Measurements from ENCODE around the gene MYO16. TPM values are rescaled to one million over a fixed set of nuclear protein-coding genes. Genes with fewer than 3 reads are reported as not detected.

The MYO16 gene
- total and polyA plus RNA-seq, 9 donors: under 0.01 to 0.37 (median 0.16) TPM; not detected in 2

DNA sequence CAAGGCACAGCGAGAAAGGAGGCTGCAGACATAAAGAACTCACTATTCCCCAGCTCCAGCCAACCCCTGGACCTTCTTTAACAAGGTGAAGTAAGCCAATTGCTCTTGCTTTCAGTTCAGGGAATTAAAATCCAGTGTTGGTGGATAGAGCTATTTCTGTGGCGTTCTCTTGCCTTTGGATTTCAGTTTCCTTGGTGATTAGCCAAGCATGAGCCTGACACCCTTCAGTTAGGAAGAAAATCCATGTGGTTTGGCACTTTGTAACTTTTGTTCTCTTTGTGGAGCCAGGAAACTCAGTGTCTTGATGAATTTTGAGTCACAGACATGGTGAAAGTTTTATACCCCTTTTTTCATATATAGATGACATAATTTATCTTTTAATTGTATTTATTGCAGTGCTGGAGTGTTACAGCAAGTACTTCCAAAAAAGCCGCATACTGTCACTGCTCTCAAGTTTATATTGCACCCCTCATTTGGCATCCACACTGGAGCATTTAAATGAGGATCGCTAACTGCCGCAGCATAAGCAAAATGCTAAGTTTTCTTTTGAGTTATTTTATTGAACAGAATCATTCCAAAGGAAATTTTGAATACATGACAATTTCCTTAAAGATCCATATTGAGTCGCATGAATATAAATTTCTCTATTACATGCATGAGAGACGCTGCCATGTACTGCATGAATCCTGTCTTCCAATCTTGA lies 406.8 kb downstream of the MYO16 start:
- no peak for DNase-seq
- Histone ChIP-seq H3K4me1 (ENCODE audit: insufficient read depth) (no peaks in the 10 kb centered on the region), H3K27ac (no peak overlapping the region), H3K9me3 (no peaks in the 10 kb centered on the region), H3K4me3 (no peak overlapping the region), H3K27me3 (no peaks in the 10 kb centered on the region), H3K36me3 (no peaks in the 10 kb centered on the region)
- TF ChIP-seq, protein P1, sequence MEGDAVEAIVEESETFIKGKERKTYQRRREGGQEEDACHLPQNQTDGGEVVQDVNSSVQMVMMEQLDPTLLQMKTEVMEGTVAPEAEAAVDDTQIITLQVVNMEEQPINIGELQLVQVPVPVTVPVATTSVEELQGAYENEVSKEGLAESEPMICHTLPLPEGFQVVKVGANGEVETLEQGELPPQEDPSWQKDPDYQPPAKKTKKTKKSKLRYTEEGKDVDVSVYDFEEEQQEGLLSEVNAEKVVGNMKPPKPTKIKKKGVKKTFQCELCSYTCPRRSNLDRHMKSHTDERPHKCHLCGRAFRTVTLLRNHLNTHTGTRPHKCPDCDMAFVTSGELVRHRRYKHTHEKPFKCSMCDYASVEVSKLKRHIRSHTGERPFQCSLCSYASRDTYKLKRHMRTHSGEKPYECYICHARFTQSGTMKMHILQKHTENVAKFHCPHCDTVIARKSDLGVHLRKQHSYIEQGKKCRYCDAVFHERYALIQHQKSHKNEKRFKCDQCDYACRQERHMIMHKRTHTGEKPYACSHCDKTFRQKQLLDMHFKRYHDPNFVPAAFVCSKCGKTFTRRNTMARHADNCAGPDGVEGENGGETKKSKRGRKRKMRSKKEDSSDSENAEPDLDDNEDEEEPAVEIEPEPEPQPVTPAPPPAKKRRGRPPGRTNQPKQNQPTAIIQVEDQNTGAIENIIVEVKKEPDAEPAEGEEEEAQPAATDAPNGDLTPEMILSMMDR (IDR thresholded peaks at IDR 0.05): no peak
- TF ChIP-seq POLR2A (IDR thresholded peaks at IDR 0.05) (no peak), EP300 (IDR thresholded peaks at IDR 0.05) (no peak)
- intact Hi-C loops (cut with DNase I): no loop called here
- WGBS, 3 donors: 83 to 87% (median 86%) methylated on average over 7 of the region's 7 CpGs

DNA sequence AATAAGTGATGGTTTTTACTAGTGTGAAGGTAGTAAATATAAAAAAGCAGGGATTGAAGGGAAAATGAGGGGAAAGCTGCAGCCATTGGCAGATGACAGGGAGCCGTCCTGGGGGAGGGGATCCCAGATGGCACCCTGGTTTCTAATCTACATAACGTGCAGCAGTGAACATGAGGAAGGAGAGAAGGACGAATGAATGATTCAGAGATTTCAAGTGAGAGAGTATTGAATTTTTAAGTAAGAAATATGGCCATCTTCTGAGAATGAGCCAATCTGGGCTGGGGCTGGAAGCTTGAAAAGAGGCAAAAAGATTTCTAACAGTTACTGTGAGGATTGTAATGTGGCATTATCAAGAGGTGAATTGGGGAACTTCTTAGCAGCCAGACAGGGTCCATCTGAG lies 414.2 kb downstream of the MYO16 start:
- no peaks in the 10 kb centered on the region for H3K27me3 ChIP-seq
- no peaks in the 10 kb centered on the region for H3K9me3 ChIP-seq
- no peak overlapping the region for H3K4me3 ChIP-seq
- intact Hi-C loops (cut with DNase I): no loop called here
- 73 to 76% (median 75%) methylated on average over 3 of the region's 3 CpGs for WGBS, 3 donors
- no peak for DNase-seq
- H3K36me3 ChIP-seq: no peaks in the 10 kb centered on the region
- H3K27ac ChIP-seq: no peak overlapping the region
- no peaks in the 10 kb centered on the region for H3K4me1 ChIP-seq (ENCODE audit: insufficient read depth)
- TF ChIP-seq, protein P1 (IDR thresholded peaks at IDR 0.05): no peak
- TF ChIP-seq POLR2A (IDR thresholded peaks at IDR 0.05) (no peak), EP300 (IDR thresholded peaks at IDR 0.05) (no peak)

DNA sequence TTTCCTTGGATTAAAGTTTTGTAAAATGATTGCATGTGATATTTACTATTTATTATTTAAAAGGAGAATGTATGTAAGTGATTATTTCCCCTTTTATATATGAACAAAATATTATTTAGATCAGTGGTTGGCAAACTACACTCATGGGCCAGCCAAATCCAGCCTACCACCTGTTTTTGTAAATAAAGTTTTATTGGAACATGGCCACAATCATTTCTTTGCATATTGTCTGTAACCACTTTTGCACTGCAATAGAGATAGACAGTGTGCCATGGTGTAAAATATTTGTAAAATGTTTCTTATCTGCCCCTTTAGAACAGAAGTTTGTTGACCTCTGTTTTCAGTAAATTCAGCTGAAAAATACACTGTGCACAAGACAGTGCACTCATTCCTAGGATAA lies 426.4 kb downstream of the MYO16 start:
- no peaks in the 10 kb centered on the region for H3K9me3 ChIP-seq
- no peaks in the 10 kb centered on the region for H3K4me1 ChIP-seq (ENCODE audit: insufficient read depth)
- H3K36me3 ChIP-seq: no peaks in the 10 kb centered on the region
- no peak for DNase-seq
- TF ChIP-seq POLR2A (IDR thresholded peaks at IDR 0.05): no peak
- TF ChIP-seq, protein P1 (IDR thresholded peaks at IDR 0.05): no peak
- no peak for TF ChIP-seq EP300 (IDR thresholded peaks at IDR 0.05)
- H3K4me3 ChIP-seq: no peak overlapping the region
- intact Hi-C loops (cut with DNase I): no loop called here
- no peaks in the 10 kb centered on the region for H3K27me3 ChIP-seq
- H3K27ac ChIP-seq: no peak overlapping the region

DNA sequence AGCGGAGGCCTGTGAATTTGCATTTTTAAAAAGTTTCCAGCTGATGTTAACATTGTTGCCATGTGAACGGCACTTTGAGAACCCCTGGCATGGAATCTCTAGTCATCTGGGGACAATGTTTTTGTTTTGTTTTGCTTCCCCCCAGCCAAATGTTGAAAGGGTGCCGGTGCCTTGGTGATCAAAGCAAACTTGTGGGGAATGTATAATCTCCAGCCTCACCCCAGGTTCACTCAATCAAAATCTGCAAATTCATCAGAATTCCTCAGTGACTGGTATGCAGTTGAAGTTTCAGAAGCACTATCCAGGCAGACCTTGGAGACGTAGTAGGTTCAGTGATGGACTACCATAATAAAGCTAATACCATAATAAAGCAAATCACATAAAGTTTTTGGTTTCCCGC lies 428.7 kb downstream of the MYO16 start:
- Histone ChIP-seq H3K4me1 (ENCODE audit: insufficient read depth) (no peaks in the 10 kb centered on the region), H3K4me3 (no peak overlapping the region), H3K36me3 (no peaks in the 10 kb centered on the region), H3K9me3 (no peaks in the 10 kb centered on the region), H3K27ac (no peak overlapping the region), H3K27me3 (no peaks in the 10 kb centered on the region)
- 66 to 71% (median 67%) methylated on average over 5 of the region's 5 CpGs for WGBS, 3 donors
- intact Hi-C loops (cut with DNase I): no loop called here
- DNase-seq: no peak
- TF ChIP-seq EP300 (IDR thresholded peaks at IDR 0.05): no peak
- TF ChIP-seq POLR2A (IDR thresholded peaks at IDR 0.05): no peak
- TF ChIP-seq, protein P1 (IDR thresholded peaks at IDR 0.05): no peak

All from ovary (tissue), 9 donors.